HepG2 (cell line): ENCODE results near the gene RING1.

ENCODE experiments used
- BCL6 ChIP-seq: IDR thresholded peaks from 2 replicates; pipeline ENCODE4 v1.6.1; 2016; ENCODE audit warnings: missing genetic modification reagents, missing compliant biosample characterization
- CTCF ChIP-seq: sonication (generic); formaldehyde crosslinking; IDR thresholded peaks from 2 replicates; pipeline ENCODE4 v1.5.0; 2020; ENCODE audit warnings: mild to moderate bottlenecking, missing genetic modification reagents, moderate library complexity
- ETV5 ChIP-seq: IDR thresholded peaks from 2 replicates; pipeline ENCODE4 v1.6.1; 2018; ENCODE audit warnings: missing biosample characterization, missing genetic modification reagents, inconsistent platforms, borderline replicate concordance
- KDM5B ChIP-seq: sonication (generic); formaldehyde crosslinking; IDR thresholded peaks from 2 replicates; pipeline ENCODE4 v1.4.0; 2020; ENCODE audit warnings: missing genetic modification reagents, mild to moderate bottlenecking, borderline replicate concordance
- MTF1 ChIP-seq: sonication (generic); formaldehyde crosslinking; IDR thresholded peaks from 2 replicates; pipeline ENCODE4 v1.5.0; 2020; ENCODE audit warnings: missing genetic modification reagents
- SRSF4 ChIP-seq: fragments of 200-400 bp; formaldehyde crosslinking; IDR thresholded peaks from one replicate; pipeline ENCODE4 v1.6.1; 2018; ENCODE audit warnings: mild to moderate bottlenecking, low read depth, low read length, moderate library complexity; ENCODE audit not compliant: poor library complexity, severe bottlenecking
- ZKSCAN1 ChIP-seq: fragments of 150-350 bp; IDR thresholded peaks from 2 replicates; pipeline ENCODE4 v1.6.1; 2014; ENCODE audit warnings: low read length
- ZNF792 ChIP-seq: IDR thresholded peaks from 2 replicates; pipeline ENCODE4 v1.6.1; 2016
- TF ChIP-seq, protein P1 (sequence below): sonication (generic); formaldehyde crosslinking; IDR thresholded peaks from 2 replicates; pipeline ENCODE4 v1.8.0; 2022; ENCODE audit warnings: missing genetic modification reagents, mild to moderate bottlenecking, borderline replicate concordance

DNA sequence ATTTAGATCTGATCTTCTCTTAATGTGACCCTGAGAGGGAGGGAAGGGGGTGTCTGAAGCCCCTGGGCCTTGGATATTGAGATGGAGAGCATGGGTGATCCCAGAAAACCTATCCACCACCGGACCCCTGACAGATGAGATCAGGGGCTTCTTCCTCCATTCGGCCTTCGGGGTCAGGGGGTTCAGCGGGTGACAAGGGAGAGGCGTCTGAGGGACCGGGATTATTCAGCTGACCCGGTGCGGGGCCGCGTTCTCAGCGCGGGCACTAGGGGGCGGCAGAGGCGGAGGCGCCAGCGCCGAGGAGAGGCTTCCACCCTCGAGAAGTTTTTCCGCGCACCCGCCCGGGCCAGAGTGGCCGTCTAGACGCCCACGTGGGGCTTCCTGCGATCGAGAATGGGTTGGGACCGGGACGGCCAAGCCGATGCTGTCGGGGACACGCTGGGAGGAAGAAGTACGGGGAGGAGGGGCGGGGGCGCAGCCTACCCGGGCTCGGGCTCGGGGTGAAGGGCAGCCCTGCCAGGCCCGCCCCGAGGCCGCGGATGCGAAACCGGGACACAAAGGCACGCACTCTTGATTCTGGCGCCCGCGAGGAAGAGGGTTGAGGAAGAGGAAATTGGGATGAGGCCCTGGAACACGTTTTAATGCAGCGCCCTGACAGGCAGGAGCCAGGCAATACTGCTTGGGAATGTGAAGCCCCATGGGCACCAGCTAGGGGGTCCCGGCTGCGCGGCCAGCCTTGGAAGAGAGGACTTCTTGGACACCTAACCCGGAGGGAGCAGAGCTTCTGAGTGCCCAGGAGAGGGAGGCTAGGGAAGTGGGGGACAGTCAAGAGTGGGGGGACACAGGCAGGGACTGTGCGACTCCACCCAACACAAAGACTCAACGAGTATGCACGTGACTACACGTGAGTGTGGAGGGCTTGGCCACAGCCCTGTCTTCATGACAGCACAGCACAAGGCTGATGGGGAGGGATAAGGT is 46.7 kb upstream of the RING1 start:
- TF ChIP-seq, protein P1, sequence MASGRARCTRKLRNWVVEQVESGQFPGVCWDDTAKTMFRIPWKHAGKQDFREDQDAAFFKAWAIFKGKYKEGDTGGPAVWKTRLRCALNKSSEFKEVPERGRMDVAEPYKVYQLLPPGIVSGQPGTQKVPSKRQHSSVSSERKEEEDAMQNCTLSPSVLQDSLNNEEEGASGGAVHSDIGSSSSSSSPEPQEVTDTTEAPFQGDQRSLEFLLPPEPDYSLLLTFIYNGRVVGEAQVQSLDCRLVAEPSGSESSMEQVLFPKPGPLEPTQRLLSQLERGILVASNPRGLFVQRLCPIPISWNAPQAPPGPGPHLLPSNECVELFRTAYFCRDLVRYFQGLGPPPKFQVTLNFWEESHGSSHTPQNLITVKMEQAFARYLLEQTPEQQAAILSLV: 0 out of 2 replicates have a peak, but pooled peaks have one; percentile 81
- TF ChIP-seq KDM5B (CRISPR knock-in tag) (peak; percentile 73; the same call in 1 of the 2 replicates), ZNF792 (CRISPR knock-in tag) (no peak; the same call in 1 of the 2 replicates), CTCF (CRISPR knock-in tag) (peak; percentile 96), MTF1 (CRISPR knock-in tag) (no peak), BCL6 (CRISPR knock-in tag) (no peak), ZKSCAN1 (no peak), SRSF4 (no peak), ETV5 (no peak)
